ENCODE measurements around the gene ZDHHC12.

The ZDHHC12 gene

DNA sequence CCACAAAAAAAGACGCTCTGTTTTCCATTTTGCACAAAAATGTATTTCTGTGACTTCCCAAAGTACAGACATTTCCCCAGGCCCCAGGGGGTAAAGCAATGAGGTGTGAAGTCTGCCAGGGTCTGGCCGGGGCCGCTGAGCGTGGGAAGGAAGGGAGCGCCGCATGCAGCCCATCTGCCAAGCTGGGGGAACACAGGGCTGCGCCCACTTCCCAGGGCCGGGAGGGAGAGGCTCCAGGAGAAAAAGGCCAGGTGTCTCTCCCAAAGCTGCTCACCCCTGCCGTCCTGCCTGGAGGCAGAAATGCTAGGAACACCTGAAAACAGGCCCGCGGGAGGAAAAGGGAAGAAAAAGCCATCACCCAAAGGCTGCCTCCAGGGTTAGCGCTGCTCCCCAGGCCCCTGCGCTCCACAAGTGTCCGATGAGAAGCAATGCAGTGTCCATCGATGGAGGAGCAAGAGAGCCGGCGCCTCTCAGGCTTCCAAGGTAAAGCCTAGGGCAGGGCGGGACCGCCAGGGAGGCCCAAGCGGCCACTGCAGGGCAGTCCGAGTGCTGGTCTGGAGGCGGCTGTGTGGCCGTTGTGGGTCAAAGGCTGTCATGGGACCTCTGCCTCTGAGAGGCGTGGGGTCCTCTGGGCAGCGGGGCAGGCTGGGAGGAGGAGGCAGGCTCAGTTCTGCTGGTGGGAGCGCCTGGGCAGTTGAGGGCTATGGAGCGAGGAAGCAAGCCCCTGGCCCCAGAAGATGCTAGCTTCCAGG lies 6.0 kb upstream of the ZDHHC12 start:
- DNase-seq (ENCODE audit: low read depth), result no peak

DNA sequence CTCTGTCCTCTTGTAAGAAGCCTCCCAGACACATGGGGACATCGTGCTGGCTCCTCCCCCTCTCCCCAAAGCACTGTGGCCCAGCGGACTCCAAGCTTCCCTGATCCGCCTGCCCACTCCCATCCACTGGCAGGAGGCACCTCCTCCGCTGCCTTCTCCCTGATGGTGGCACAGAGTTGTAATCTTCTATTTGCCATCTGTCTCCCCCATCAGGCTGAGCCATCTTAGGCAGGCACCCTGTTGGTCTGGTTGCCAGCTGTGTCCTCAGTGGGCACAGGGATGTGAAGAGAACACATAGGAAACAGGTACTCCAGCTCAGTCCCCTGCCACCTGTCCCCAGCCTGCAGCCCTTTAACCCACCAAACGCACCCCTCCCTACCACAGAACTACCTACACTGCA lies 5.4 kb upstream of the ZDHHC12 start:
- DNase-seq (ENCODE audit: low read depth), result no peak

DNA sequence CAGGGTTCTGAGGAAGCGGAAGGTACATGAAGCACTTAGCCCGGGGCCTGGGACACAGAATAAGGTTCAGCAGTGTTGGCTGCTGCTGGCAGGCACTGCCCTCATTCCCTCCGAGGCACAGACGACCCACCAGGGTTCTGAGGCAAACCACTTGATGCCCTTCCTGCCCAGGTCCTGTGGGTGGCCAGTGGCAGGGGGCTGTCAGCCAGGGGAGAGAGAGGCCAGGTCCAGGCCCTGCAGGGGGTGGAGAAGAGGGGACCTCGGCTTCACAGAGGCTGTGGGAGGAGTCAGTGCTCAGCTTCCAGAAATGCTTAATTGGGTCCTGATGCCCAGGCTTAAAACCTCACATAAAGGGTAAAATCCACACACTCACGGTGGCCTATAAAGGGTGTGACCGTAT lies 4.4 kb upstream of the ZDHHC12 start:
- DNase-seq (ENCODE audit: low read depth), result no peak

DNA sequence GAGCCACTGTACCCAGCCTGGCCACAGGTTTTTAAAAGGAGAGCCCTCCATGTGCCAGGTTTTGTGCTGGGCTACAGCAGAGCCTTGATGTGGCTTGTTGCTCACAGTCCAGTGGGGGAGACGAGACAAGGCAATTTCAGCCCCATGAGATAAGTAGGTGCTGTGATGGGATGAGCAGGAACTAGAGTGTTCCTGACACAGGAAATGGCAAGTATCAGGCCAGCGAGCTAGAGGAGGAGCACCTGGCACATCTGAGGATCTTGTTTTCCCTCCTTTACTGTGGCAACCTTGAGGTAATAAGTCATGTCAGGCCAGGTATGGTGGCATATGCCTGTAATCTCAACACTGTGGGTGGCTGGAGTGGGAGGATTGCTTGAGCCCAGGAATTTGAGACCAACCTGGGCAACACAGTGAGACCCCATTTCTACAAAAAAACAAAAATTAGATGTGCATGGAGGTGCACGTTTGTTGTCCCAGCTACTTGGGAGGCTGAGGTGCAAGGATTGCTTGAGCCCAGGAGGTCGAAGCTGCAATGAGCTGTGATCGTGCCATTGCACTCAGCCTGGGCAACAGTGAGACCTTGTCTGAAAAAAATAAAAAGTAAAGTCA lies 3.8 kb upstream of the ZDHHC12 start:
- no peak for DNase-seq (ENCODE audit: low read depth)

DNA sequence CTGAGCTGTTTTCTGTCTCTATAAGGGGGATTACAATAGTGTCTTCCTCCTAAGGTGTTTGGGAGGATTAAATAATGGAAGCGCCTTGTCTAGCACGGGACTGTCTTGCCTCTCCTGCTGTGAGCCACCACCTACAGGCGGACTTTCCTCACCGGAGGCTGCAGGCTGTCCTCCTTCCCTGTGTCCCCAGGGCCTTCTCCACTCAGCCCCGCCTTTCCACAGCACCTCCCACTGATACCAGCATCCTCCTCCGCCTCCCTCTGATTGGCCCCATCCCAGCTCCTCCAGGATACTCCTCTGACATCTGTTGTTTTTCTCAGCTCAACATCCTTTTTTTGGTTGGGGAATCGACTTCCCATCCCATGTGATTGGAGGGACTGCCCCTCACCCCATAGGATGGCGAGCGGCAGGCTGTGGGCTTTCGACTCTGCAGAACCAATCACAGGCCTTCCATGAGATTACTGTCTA lies 851 bp upstream of the ZDHHC12 start:
- DNase-seq (ENCODE audit: low read depth), result peak; percentile 71

DNA sequence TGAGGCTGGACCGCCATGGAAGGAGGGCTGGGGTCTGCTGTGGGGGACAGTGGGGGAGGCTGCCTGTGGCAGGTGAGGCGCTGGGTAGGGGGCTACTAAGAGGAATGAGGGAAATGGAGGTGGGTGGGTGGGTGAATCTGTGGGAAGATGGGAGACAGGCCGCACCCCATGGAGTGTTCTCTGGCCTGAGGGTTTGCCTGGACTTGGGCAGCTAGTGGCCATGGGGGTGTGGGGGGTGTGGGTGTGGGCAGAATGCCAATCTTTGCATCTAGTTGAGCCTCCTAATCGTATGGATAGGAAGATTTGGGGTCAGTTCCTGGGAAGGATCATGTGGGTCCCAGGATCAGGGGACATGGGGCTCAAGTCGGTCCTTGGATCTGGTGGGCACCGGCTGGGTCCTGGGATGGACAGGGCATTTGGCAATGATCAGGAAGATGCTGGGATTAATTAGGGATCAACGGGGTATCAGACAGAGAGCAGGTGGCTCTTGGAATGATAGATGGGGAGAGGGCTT lies 518 bp downstream of the ZDHHC12 start:
- DNase-seq (ENCODE audit: low read depth), result no peak

DNA sequence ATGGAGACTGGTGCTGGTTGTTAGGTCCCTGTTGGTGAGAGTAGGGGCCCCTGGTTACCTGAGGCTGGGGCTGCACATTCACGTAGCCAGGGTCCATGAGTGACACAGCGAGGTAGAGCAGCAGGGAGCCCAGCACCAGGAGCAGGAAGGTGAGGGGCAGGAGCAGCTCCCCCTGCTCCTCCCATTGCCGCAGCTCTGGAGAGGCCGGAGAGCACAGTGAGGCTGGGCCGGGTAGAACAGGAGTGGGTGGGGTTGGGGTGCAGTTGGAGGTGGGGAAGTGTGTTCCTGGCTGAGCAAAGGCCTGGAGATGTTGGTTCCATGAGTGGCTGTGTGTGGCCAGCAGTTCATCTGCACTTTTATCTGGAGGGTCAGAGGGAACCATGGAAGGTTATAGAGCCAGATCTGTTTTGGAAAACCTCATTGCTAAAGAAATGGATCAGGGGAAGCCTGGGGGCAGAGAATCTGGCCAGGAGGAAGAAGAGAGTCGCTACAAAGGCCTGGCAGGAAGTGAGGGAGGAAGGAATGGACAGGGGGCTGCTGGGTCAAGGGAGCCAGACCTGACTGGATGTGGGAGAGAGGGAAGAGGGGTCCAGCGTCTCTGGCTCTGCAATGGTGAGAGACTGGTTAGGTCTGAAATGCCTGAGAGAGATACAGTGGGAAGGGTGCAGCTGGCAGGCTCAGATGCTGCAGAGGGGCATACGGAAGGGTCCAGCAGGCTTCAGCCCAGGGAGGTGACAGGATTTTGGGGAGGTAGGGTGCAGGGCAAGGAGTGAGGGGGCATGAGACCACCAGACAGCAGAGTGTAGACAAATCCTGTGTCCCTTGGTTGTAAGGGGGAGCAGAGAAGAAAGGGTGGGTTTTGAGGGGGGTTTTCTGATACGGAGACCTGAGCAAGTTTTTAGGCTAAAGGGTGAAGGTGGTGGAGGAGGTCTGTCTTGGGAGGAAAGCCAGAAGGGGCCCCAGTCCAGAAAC lies 1.3 kb downstream of the ZDHHC12 start:
- DNase-seq (ENCODE audit: low read depth), result no peak

DNA sequence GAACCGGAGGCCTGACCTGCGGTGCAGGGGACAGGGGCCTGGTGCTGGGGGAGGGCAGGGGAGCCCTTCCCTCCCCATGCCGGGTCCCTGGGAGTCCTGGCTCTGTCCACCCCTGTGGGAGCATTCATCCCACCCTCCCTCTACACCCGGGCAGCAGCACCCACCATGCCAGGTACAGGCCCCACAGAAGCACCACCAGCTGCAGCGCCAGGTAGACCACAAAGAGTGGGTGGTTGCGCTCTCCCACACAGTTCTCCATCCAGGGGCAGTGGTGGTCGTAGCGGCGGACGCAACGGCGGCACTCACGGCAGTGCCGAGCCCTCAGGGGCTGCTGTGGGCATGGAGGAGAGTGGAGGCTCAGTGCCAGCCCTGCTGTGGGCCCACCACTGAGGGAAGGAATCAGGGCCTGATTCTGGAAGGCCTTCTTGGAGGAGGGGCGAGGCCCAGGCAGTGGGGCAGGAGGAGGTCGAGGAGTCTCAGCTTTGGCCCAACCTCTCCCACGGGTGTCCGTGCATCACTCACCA lies 2.4 kb downstream of the ZDHHC12 start:
- DNase-seq (ENCODE audit: low read depth), result no peak

DNA sequence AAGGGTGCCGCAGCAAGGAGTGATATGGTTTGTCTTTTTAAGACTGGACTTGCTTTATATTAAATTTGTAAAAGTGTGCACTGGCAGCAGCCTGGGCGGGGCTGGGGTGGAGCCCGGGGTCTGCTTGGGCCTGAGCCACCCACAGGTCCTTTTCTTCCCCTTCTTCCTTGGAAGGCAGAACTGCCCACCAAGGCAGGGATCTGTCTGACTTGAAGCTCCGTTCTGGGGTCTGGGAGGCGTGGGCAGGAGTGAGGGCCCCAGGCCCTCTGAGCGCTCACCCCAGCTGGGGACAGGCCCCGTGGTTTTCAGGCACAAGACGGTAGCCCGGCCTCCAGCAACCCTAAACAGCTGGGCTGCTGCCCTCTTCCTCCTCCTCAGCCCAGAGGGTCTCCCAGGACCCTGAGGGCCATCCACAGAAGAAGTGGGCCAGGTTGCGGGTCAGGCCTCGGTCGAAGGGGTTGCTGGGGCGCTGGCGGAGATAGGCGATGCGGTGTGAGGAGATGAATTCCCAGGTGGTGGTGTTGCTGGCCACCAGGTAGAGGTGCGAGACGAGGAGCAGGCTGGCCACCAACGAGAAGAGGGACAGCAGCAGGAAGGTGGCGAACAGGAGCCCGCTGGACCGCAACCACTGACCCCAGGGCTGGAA lies 3.0 kb downstream of the ZDHHC12 start:
- no peak for DNase-seq (ENCODE audit: low read depth)

DNA sequence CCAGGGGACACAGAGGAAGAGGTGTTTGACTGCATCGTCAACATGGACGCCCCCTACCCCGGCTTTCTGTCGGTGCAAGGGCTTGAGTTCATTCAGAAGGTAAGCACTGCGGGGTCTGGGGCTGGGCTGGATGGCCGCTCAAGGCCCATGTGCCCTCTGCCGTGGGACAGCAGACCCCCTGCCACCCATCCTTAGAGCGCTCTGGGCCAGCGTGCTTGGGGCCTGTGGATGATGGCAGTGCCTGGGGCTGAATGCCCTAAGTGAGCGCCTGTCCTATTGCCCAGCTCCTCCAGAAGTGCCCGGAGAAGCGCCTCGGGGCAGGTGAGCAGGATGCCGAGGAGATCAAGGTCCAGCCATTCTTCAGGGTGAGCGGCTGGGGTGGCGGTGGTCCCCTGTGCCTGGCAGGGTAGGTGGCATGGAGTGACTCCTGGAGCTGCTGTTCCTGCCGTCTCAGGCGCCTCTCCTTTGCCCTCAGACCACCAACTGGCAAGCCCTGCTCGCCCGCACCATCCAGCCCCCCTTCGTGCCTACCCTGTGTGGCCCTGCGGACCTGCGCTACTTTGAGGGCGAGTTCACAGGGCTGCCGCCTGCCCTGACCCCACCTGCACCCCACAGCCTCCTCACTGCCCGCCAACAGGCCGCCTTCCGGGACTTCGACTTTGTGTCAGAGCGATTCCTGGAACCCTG lies 3.9 kb downstream of the ZDHHC12 start:
- DNase-seq (ENCODE audit: low read depth), result no peak

DNA sequence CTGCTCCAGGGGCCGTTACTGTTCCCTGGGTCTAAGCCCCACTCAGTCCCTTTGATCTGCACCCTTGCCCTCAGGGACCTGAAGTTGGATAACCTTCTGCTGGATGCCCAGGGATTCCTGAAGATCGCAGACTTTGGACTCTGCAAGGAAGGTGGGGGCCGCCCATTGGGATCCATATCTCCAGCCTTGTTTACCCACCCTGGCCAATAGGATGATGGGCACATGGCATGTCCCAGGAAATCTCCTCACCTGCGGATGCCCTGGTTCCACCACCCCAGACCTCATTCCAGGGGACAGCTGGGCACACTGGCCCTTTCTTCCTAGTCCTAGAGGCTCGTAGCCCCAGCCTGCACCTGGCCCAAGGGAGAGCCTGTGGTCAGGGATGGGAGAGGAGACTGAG lies 5.5 kb downstream of the ZDHHC12 start:
- no peak for DNase-seq (ENCODE audit: low read depth)

DNA sequence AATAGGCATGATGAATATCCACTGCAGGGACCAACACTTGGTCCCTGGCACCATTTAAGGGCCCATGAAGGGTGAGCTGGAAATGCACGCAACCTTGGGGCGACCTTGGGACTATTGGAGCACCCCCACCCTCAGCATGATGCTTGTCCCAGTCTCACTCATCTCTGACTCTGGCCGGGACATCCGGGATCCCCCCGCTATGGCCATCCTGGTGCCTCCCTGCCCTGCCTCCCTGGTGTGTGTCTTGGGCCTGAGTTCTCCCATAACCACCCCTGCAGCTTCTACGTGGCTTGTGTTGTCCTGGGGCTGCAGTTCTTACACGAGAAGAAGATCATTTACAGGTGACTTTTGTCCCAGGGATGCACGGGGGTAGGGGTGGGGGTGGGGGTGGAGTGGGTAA lies 5.9 kb downstream of the ZDHHC12 start:
- DNase-seq (ENCODE audit: low read depth), result no peak

DNA sequence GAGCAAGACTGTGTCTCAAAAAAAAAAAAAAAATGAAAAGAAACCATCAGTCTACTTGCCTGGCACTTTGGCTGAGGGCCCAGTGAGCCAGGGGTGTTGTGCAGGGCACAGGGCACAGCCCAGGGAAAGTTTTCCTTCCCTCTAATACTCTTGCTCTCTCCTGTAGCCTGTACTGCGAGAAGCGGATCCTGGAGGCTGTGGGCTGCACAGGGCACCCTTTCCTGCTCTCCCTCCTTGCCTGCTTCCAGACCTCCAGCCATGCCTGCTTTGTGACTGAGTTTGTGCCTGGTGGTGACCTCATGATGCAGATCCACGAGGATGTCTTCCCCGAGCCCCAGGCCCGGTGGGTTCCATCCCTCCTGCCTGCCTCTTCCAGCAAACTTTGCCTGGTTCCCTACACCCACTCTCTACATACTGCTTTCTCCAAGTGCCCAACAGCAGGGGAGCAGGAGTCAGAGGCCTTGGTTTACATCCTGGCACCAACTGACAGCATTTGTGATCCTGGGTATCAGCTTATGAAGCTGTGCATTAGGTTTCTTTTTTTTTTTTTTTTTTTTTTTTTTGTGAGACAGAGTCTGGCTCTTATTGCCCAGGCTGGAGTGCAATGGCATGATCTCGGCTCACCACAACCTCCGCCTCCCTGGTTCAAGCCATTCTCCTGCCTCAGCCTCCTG lies 7.2 kb downstream of the ZDHHC12 start:
- no peak for DNase-seq (ENCODE audit: low read depth)

DNA sequence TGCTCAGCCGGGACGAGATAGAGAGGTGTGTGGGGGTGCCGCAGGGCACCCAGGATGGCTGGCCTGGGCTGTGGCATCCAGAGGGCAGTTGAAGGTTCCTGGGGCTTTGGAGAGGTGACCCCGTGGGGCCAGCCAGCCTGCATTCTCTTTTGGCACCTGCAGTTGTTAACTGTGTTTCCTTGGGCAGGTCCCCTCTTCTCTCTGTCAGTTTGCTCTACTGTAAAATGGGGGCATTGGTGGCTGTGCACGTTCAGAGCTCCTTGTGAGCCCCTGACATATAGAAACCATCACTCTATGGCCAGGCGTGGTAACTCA lies 8.5 kb downstream of the ZDHHC12 start:
- DNase-seq (ENCODE audit: low read depth), result no peak

DNA sequence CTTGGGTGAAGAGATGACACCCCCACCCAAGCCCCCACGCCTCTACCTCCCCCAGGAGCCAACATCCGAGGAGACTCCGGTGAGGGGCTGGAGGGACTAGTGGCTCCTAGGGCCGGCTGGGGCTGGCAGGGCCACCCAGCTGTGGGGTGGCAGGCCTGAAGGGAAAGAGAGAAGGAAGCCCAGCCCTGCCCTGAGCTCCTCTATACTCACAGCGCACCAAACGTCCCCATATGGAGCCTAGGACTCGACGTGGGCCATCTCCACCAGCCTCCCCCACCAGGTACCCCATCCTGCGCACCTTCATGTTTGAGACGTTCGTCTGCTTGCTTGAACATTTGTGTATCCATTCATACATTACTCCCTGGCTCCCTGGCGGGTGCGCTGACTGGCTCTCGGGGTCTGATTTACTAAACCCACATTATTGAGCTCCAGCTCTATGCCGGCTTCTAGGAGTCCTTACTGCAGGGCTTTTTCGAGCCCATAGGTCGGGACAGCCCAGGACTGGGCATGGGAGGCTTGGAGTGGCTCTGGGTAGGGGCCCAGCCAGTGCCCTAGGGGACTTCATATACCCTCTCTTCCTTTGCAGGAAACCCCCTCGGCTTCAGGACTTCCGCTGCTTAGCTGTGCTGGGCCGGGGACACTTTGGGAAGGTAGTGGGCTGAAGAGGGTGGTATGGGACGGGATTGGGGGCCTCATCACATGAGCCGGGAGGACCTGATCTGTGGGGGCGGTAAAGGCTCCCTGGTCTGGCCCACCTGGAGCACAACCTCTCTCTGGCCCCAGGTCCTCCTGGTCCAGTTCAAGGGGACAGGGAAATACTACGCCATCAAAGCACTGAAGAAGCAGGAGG lies 9.1 kb downstream of the ZDHHC12 start:
- no peak for DNase-seq (ENCODE audit: low read depth)

DNA sequence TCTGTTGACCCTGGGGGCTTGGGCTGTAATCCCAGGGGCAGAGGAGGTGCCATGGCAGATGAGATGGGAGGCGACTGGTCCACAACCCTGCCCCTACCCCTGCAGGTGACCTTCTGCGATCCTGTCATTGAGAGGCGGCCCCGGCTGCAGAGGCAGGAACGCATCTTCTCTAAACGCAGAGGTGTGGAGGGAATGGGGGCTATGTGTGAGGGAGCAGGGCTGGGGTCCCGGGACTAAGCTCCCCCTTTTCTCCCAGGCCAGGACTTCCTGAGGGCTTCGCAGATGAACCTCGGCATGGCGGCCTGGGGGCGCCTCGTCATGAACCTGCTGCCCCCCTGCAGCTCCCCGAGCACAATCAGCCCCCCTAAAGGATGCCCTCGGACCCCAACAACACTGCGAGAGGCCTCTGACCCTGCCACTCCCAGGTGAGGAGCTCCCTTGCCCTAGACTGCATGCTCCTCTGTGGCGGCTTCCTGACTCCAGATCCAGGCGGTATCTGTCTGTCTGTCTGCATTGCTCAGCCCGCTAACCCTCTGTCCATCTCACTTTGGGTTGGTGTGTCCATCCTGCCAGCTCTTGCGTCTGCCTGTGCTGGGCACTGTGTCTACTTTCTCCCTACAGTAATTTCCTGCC lies 9.9 kb downstream of the ZDHHC12 start:
- DNase-seq (ENCODE audit: low read depth), result no peak

DNA sequence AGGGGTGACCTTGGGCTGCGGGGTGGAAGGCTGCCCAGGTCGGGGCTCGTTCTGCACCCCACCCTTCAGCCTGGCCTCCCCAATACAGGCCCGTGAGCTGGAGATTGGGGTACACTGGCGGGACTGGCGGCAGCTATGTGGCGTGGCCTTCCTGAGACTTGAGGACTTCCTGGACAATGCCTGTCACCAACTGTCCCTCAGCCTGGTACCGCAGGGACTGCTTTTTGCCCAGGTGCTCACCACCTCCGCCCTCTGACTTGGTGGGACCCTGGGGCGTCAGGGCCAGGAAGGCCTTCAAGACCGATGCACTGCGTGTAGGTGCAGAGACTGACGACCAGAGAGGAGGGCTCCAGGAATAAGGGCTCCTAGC lies 10.5 kb downstream of the ZDHHC12 start:
- DNase-seq (ENCODE audit: low read depth), result no peak

DNA sequence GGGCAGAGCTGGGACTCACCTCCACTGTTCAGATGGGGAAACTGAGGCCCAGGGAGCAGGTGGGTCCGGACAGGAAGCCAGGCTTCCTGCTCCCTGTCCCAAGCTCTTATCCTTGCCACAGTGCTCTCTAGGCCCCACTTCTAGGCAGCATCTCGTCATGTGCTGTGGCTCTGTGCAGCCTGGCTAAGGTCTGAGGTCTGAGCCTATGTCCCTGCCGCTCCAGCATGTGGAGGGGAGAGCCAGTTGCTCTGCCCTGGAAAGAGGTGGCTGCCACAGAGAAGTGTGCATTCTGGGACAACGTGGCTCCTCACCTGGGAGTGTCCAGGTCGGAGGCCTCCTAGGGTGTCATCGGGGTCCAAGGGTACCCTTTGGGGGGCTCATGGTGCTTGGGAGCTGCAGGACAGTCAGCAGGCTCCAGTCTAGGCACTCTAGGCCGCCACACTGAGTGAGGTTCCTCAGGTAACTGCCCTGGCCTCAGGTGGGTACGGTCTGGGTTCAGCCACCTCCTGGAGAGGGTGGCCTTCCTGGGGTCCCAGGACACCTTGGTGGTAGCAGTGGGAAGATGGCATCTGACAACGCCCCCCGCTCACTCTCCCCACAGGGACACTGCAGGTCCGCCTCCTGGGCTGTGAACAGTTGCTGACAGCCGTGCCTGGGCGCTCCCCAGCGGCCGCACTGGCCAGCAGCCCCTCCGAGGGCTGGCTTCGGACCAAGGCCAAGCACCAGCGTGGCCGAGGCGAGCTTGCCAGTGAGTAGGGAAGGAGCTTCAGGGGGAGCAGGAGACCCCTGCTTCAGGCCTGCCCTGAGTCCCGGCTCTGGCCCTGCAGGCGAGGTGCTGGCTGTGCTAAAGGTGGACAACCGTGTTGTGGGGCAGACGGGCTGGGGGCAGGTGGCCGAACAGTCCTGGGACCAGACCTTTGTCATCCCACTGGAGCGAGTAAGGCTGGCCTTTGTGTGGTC lies 11.2 kb downstream of the ZDHHC12 start:
- no peak for DNase-seq (ENCODE audit: low read depth)
